Dedifferentiated amniotic fluid mesenchymal stem cell (primary cell): ENCODE data around the gene NAV2.

Experiments
- DNase-seq: peaks from one replicate; pipeline ENCODE4 v3.0.0-alpha.2; 2016; ENCODE audit errors: extremely low spot score

Gene NAV2

DNA sequence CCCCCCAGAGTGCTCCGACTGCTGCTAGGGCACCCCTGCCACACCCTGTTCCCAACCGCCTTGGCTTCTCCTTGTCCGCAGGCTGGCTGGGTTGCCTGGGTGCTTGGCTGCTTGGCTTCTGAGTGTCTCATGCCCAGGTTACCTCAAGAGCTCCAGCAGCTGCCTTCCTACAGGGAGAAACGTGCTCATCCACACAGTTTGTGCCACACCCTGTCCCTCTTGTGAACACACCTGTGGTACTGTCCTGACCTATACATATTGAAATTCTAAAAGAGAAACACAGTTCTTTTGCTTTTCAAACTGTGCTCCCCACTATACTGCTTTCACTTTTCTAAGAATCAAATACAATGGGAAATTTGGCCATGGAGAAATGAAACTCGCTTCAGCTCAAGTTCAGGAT is 256.2 kb downstream of the NAV2 start:
- DNase-seq, result no peak

- DNase-seq, result no peak
These were observed 258.3 kb downstream of the NAV2 start for GRCh38 chr11:19970944-19971343.

- no peak for DNase-seq
These were observed 259.5 kb downstream of the NAV2 start for GRCh38 chr11:19972091-19972490.

- DNase-seq, result no peak
These were observed 260.0 kb downstream of the NAV2 start for GRCh38 chr11:19972651-19973050.

- no peak for DNase-seq
These were observed 260.5 kb downstream of the NAV2 start for GRCh38 chr11:19973136-19973635.

DNA sequence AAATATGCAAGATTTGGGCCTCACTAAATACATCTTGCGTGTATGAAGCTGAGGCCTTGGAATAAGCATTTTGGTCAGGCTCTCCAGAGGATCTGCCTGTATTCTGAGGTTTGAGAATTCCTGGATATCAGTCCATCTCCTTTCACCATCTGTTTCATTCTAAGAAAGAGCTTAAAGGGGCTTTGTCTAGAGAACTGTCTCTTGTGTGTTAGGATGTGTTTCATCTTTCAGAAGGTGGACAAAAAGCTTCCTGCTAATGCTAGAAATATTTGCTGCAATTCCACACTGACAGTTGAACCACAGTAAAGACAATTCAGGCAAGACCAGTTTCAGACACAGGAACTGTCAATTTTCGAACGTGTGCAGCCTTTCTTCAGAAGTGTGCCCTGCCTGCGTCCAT is 262.2 kb downstream of the NAV2 start:
- DNase-seq, result no peak

- DNase-seq, result no peak
These were observed 262.9 kb downstream of the NAV2 start for GRCh38 chr11:19975414-19975990.

- DNase-seq, result no peak
These were observed 263.8 kb downstream of the NAV2 start for GRCh38 chr11:19976281-19976941.

DNA sequence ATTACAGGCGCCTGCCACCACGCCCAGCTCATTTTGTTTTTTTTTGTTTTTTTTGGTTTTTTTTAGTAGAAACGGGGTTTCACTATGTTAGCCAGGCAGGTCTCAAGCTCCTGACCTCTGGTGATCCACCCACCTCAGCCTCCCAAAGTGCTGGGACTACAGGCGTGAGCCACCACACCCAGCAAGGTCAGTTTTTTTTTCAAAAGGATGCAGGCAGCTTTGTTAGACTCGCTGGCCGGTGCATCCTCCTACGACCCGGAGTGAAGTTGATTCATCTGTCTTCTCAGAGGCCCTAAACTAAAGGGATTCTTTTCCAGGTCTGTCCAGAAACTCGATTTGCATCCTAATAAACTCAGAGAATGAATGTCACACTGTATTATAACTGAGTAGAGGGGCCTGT is 265.3 kb downstream of the NAV2 start:
- DNase-seq, result no peak

DNA sequence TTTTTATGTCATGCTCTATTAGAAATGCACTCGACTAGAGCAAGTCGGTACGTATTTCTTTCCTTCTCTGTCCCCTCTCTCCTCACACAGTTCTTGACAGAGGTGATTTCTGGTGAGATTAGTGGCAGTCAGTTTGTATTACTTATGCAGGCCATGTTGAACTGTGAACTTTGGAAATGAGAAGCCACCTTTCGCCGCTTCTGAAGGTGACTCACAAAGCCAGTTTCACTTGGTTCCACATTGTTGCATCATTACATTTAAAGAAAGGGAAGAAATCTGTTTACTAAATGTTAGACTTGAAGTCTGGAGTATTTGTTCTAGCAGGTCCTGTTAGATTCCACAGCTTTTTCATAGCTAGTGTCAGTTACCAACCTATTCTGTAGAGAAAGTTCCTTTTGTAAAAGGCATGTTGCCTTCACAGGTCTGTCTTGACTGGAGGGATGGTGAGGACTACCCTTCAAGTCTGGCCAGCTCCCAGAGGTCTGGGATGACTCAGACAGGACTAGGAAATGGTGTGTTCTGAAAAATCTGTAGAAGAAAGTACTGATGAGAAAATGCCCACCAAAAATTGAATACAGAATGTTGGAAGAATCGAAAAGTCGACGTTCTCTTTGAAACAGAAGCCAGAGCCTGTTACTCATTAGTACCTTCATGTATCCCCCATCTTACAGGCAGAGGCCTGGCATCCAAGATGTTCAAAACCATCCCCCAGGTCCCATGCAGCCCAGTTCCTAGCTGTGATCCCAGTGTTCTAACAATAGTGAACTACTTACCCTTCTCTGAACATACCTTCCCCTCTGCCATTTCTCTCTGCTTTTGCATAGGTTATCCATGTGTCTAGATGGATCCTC is 266.3 kb downstream of the NAV2 start:
- peak; percentile 77 for DNase-seq

DNA sequence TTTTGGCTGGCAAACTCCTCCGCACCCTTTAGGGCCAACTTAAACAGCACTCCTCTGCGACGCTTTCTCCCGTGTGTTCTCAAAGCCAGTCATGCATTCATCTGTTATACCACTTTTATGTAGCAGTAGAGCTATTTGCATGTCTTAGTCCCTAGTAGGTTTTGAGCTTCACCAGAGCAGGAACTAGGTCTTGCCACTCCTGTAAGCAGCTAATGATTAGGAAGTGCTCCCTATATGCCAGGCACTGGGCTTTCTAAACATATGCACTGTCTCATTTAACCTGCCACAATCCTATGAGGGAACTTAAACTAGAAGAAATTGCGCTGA is 266.8 kb downstream of the NAV2 start:
- DNase-seq, result no peak

- no peak for DNase-seq
These were observed 267.8 kb downstream of the NAV2 start for GRCh38 chr11:19980388-19980787.

DNA sequence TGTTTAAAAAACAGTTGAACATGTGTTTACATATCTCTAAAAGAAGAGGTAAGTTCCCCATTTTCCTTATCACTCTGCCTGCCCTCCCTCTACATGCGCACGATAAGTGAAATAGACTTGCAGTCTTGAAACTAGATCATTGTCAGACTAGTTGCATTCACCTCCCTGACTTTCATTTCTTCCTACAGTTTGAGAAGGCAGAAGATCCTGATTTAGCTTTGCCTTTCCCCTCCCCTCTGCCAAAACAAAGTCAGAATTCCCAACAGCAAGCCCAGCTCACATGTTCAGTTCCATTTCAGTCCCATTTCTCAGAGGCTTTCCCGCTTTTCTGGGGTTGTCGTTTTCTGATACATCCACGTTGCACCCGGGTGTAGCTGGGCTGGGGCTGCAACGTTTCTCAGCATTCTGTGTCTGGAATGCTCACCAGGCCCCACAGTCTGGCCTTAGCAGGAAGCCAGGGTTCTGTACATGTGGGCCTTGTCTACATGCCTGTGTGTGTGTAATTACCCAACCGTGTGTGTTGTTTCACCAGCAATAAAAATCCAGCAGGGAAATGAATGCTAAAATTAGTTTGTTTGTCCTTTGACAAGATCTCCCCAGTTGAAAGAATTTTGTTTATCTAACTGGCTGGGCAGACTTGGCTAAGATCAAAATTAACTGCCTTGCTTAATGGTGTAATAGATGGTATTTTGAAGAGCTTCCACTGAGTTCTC is 268.5 kb downstream of the NAV2 start:
- peak; percentile 59 for DNase-seq

DNA sequence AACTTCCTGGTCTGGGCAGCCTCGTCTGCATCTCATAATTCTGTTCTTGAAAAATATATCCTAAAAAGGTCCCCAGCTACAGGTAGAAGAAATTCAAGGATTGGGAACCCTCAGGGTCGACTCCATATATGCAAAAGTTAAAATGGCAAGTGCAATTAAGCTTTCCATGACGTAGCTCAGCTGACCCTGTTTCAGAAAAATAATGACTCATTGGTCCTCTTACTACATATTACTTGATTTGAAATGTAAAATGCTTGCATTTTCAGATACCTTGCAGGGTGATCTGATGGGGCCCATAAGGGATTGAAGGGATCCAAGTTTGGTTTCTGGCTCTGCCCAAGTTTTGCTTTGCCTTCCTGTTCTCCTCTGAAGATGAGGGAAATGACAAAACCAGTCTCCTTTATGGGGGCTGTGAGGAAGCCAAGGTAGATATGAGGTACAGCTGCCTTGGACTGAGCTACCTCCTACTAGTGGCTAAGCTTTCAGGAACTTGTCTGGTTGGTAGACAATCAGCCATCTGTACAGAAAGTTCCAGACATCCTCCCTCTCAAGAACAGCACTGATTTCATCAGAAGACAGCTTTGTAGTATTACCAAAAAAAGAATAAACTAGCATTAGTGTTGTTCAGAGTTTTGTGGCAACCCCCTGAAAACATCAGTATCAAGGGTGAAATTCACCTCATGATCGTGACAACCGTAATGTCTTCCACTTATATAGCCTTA is 270.3 kb downstream of the NAV2 start:
- no peak for DNase-seq

DNA sequence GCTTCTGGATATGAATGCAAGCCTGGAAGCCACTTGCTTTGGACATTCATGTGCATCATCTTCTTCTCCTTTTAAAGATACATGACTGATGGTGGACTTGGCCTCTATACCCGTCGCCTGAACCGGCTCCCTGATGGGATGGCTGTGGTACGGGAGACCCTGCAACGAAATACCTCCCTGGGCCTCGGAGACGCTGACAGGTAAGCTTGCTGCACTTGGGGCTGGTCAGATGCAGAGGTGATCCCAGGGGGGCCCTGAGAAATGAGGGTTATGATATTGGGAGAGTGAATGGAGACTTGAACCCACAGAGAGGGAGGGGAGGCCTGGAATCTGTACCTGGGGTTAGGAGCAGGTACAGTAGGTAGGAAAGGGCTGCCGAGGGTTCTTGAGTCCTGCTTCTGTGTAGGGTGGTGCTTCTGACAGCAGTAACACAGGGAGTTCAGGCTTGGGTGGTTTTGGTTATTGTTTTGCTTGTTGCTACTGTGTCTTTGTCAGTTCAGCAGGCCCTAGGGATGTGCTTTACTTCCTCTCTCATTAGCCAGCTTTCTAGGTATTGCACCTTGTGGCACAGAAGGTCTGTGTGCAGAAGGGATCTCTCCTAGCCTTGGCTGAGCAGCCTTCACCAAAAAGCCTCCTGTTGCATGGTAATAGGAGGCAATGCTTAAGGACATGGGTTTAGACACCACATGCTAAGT is 271.6 kb downstream of the NAV2 start:
- DNase-seq, result no peak

DNA sequence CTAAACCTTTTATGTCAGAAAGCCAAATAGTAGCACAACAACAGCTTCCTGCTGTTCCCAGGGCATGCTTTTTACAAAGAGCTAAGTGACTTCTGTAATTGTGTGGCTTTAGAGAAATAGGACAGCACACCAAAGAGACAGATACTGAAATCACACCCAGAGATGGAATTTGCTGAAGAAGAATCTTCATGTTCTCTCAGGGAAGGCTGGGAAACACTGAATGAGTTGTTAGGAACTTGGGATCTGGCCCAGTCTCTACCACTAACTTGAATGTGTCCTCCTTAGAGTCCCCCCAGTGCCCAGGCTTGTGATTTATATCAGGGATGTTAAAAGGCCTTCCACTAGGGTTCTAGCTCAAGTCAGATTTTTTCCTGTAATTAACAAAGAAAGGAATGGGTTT is 272.5 kb downstream of the NAV2 start:
- no peak for DNase-seq

GRCh38 chr11:19987331-19987801 is 274.7 kb downstream of the NAV2 start:
- no peak for DNase-seq

GRCh38 chr11:19988598-19988997 is 276.0 kb downstream of the NAV2 start:
- DNase-seq, result peak; percentile 93

- no peak for DNase-seq
These were observed 276.6 kb downstream of the NAV2 start for GRCh38 chr11:19989191-19989590.

GRCh38 chr11:19992162-19992561 is 279.5 kb downstream of the NAV2 start:
- no peak for DNase-seq

GRCh38 chr11:19992998-19993397 is 280.4 kb downstream of the NAV2 start:
- no peak for DNase-seq
